GDM1 (cell line): ENCODE measurements around the gene DPEP3.

ENCODE experiments used
- DNase-seq: peaks from one replicate; lab custom pipeline; 2025; lab: John Stamatoyannopoulos, UW

The DPEP3 gene

GRCh38 chr16:67930191-67930590 lies 50.1 kb downstream of the DPEP3 start:
- no peak for DNase-seq

GRCh38 chr16:67928561-67929364 lies 51.5 kb downstream of the DPEP3 start:
- DNase-seq: peak; percentile 2

GRCh38 chr16:67928147-67928546 lies 52.2 kb downstream of the DPEP3 start:
- DNase-seq: no peak

GRCh38 chr16:67927131-67927941 lies 53.0 kb downstream of the DPEP3 start:
- no peak for DNase-seq

- DNase-seq: no peak
Observed at GRCh38 chr16:67926181-67926750, 54.0 kb downstream of the DPEP3 start.
